ENCODE data around the gene DLD. TPM values are rescaled to one million over a fixed set of nuclear protein-coding genes. Genes with fewer than 3 reads are reported as not detected.

Gene DLD
- total and polyA plus RNA-seq, 2 experiments from 2014 or later, result 38.1 to 76.2 TPM

DNA sequence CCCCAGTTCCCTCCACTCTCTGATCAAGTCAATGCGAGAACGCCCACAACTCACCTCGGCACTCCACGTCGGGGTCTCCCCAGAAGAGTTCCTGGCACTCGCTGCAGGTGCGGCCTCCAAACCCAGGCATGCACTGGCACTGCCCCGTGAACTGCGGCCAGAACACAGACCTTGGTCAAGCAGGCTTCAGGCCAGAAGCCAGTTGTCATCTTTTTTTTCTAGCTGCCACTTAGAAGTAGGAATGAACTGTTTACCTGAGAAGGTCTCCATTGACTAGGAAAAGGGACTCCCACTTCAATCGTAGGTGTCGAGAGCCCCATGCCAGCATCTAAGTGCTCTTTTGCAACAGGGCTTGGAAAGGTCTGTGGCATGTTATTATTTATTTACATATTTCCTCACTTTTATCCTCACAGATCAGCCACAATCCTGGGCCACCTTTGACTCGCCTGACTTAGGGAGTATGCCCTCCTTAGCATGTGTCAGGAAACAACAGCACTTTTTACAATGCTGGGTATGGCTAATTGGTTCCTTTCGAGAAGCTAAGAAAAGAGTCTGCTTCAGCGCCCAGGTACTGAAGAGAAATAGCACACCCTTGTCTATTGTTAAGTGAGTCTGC is 60.3 kb downstream of the DLD start:
- Mint-ChIP-seq H3K4me1 (peaks cover 32% of the 10 kb centered on the region), H3K27me3 (ENCODE audit: insufficient read depth, low read depth, poor library complexity) (peaks cover 10% of the 10 kb centered on the region), H3K27ac (no peak overlapping the region), H3K9me3 (no peaks in the 10 kb centered on the region), H3K4me3 (no peak overlapping the region), H3K36me3 (ENCODE audit: low read depth) (peaks cover 25% of the 10 kb centered on the region)
- H3K4me3 ChIP-seq, result no peak overlapping the region
- no peak for TF ChIP-seq STAT1 (IDR thresholded peaks at IDR 0.05; ENCODE audit: unreplicated experiment)
- TF ChIP-seq, protein P1, sequence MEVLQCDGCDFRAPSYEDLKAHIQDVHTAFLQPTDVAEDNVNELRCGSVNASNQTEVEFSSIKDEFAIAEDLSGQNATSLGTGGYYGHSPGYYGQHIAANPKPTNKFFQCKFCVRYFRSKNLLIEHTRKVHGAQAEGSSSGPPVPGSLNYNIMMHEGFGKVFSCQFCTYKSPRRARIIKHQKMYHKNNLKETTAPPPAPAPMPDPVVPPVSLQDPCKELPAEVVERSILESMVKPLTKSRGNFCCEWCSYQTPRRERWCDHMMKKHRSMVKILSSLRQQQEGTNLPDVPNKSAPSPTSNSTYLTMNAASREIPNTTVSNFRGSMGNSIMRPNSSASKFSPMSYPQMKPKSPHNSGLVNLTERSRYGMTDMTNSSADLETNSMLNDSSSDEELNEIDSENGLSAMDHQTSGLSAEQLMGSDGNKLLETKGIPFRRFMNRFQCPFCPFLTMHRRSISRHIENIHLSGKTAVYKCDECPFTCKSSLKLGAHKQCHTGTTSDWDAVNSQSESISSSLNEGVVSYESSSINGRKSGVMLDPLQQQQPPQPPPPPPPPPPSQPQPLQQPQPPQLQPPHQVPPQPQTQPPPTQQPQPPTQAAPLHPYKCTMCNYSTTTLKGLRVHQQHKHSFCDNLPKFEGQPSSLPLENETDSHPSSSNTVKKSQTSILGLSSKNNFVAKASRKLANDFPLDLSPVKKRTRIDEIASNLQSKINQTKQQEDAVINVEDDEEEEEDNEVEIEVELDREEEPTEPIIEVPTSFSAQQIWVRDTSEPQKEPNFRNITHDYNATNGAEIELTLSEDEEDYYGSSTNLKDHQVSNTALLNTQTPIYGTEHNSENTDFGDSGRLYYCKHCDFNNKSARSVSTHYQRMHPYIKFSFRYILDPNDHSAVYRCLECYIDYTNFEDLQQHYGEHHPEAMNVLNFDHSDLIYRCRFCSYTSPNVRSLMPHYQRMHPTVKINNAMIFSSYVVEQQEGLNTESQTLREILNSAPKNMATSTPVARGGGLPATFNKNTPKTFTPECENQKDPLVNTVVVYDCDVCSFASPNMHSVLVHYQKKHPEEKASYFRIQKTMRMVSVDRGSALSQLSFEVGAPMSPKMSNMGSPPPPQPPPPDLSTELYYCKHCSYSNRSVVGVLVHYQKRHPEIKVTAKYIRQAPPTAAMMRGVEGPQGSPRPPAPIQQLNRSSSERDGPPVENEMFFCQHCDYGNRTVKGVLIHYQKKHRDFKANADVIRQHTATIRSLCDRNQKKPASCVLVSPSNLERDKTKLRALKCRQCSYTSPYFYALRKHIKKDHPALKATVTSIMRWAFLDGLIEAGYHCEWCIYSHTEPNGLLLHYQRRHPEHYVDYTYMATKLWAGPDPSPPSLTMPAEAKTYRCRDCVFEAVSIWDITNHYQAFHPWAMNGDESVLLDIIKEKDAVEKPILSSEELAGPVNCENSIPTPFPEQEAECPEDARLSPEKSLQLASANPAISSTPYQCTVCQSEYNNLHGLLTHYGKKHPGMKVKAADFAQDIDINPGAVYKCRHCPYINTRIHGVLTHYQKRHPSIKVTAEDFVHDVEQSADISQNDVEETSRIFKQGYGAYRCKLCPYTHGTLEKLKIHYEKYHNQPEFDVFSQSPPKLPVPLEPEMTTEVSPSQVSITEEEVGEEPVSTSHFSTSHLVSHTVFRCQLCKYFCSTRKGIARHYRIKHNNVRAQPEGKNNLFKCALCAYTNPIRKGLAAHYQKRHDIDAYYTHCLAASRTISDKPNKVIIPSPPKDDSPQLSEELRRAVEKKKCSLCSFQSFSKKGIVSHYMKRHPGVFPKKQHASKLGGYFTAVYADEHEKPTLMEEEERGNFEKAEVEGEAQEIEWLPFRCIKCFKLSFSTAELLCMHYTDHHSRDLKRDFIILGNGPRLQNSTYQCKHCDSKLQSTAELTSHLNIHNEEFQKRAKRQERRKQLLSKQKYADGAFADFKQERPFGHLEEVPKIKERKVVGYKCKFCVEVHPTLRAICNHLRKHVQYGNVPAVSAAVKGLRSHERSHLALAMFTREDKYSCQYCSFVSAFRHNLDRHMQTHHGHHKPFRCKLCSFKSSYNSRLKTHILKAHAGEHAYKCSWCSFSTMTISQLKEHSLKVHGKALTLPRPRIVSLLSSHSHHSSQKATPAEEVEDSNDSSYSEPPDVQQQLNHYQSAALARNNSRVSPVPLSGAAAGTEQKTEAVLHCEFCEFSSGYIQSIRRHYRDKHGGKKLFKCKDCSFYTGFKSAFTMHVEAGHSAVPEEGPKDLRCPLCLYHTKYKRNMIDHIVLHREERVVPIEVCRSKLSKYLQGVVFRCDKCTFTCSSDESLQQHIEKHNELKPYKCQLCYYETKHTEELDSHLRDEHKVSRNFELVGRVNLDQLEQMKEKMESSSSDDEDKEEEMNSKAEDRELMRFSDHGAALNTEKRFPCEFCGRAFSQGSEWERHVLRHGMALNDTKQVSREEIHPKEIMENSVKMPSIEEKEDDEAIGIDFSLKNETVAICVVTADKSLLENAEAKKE (CRISPR knock-in tag; IDR thresholded peaks at IDR 0.05), result no peak
- TF ChIP-seq EZH2phosphoT487 (IDR thresholded peaks at IDR 0.05; ENCODE audit: unreplicated experiment), result no peak
- TF ChIP-seq JUNB (IDR thresholded peaks at IDR 0.05; ENCODE audit: unreplicated experiment), result no peak
- no peak for TF ChIP-seq NANOG (IDR thresholded peaks at IDR 0.05; ENCODE audit: borderline replicate concordance)
- TF ChIP-seq ZNF331 (CRISPR knock-in tag; IDR thresholded peaks at IDR 0.05; ENCODE audit: low read depth), result no peak
- TF ChIP-seq, protein P2, sequence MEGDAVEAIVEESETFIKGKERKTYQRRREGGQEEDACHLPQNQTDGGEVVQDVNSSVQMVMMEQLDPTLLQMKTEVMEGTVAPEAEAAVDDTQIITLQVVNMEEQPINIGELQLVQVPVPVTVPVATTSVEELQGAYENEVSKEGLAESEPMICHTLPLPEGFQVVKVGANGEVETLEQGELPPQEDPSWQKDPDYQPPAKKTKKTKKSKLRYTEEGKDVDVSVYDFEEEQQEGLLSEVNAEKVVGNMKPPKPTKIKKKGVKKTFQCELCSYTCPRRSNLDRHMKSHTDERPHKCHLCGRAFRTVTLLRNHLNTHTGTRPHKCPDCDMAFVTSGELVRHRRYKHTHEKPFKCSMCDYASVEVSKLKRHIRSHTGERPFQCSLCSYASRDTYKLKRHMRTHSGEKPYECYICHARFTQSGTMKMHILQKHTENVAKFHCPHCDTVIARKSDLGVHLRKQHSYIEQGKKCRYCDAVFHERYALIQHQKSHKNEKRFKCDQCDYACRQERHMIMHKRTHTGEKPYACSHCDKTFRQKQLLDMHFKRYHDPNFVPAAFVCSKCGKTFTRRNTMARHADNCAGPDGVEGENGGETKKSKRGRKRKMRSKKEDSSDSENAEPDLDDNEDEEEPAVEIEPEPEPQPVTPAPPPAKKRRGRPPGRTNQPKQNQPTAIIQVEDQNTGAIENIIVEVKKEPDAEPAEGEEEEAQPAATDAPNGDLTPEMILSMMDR (conservative IDR thresholded peaks at IDR 0.05; ENCODE audit: low read depth in 2 of 2), result no peak
- TF ChIP-seq, protein P3, sequence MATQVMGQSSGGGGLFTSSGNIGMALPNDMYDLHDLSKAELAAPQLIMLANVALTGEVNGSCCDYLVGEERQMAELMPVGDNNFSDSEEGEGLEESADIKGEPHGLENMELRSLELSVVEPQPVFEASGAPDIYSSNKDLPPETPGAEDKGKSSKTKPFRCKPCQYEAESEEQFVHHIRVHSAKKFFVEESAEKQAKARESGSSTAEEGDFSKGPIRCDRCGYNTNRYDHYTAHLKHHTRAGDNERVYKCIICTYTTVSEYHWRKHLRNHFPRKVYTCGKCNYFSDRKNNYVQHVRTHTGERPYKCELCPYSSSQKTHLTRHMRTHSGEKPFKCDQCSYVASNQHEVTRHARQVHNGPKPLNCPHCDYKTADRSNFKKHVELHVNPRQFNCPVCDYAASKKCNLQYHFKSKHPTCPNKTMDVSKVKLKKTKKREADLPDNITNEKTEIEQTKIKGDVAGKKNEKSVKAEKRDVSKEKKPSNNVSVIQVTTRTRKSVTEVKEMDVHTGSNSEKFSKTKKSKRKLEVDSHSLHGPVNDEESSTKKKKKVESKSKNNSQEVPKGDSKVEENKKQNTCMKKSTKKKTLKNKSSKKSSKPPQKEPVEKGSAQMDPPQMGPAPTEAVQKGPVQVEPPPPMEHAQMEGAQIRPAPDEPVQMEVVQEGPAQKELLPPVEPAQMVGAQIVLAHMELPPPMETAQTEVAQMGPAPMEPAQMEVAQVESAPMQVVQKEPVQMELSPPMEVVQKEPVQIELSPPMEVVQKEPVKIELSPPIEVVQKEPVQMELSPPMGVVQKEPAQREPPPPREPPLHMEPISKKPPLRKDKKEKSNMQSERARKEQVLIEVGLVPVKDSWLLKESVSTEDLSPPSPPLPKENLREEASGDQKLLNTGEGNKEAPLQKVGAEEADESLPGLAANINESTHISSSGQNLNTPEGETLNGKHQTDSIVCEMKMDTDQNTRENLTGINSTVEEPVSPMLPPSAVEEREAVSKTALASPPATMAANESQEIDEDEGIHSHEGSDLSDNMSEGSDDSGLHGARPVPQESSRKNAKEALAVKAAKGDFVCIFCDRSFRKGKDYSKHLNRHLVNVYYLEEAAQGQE (IDR thresholded peaks at IDR 0.05; ENCODE audit: unreplicated experiment), result no peak
- TF ChIP-seq, protein P4, sequence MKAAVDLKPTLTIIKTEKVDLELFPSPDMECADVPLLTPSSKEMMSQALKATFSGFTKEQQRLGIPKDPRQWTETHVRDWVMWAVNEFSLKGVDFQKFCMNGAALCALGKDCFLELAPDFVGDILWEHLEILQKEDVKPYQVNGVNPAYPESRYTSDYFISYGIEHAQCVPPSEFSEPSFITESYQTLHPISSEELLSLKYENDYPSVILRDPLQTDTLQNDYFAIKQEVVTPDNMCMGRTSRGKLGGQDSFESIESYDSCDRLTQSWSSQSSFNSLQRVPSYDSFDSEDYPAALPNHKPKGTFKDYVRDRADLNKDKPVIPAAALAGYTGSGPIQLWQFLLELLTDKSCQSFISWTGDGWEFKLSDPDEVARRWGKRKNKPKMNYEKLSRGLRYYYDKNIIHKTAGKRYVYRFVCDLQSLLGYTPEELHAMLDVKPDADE (IDR thresholded peaks at IDR 0.05), result no peak
- no peak for TF ChIP-seq EZH2 (IDR thresholded peaks at IDR 0.05; ENCODE audit: low read depth, unreplicated experiment)
- TF ChIP-seq POLR2AphosphoS5 (IDR thresholded peaks at IDR 0.05; ENCODE audit: low read depth), result no peak
- TF ChIP-seq ZNF114 (CRISPR knock-in tag; IDR thresholded peaks at IDR 0.05), result no peak
- TF ChIP-seq CREB1 (CRISPR knock-in tag; IDR thresholded peaks at IDR 0.05; ENCODE audit: low read depth), result no peak
- H2AFZ ChIP-seq, result no peak overlapping the region
- no peaks in the 10 kb centered on the region for H3F3A ChIP-seq (replicated peaks; ENCODE audit: low read depth)
- H3K4me2 ChIP-seq, result no peak overlapping the region
- H4K20me1 ChIP-seq (replicated peaks; ENCODE audit: insufficient read depth), result no peaks in the 10 kb centered on the region
- H3K27me3 ChIP-seq (ENCODE audit: insufficient read depth), result no peaks in the 10 kb centered on the region
- no peak for DNase-seq (ENCODE audit: low spot score)
- no peak overlapping the region for H3K27ac ChIP-seq (ENCODE audit: low read depth)
- no peaks in the 10 kb centered on the region for H3K9me2 ChIP-seq (ENCODE audit: insufficient read depth)
- H3K4me1 ChIP-seq (ENCODE audit: insufficient read depth), result peaks cover 24% of the 10 kb centered on the region
- no peaks in the 10 kb centered on the region for H3K36me3 ChIP-seq (ENCODE audit: insufficient read depth)
- no peak for ATAC-seq
- no peaks in the 10 kb centered on the region for H3K79me2 ChIP-seq (replicated peaks; ENCODE audit: insufficient read depth)

All from GM23338 (cell line).